H1 (cell line): ENCODE data around the gene PHOX2A. TPM values are rescaled to one million over a fixed set of nuclear protein-coding genes. Genes with fewer than 3 reads are reported as not detected.

Experiments
- CTCF ChIA-PET: fragments of 300-600 bp; sonication (Branson Sonifier 250); formaldehyde crosslinking; loops from one replicate; lab custom pipeline; 2021; ENCODE audit not compliant: partially characterized antibody; lab: Charles Lee
- POLR2A ChIA-PET: fragments of 300-600 bp; sonication (Branson Sonifier 250); formaldehyde crosslinking; loops from one replicate; lab custom pipeline; 2021; ENCODE audit warnings: inconsistent platforms; ENCODE audit not compliant: partially characterized antibody; lab: Charles Lee
- DNase-seq, 2 experiments: peaks; one replicate each; pipeline versions ENCODE4 v3.0.0 to v3.0.0-alpha.2; 2010 to 2022; ENCODE audit warnings: low spot score in 2 of 2, low read depth in 1 of 2, mixed read lengths in 1 of 2
- FAIRE-seq: peaks from 2 replicates; lab custom pipeline; 2011; peaks lifted over from hg19 to GRCh38; lab: Jason Lieb, UNC
- H2AFZ ChIP-seq: 2 replicates; pipeline ENCODE4 v1.8.1; 2012; ENCODE audit warnings: low read length, inconsistent platforms
- H2AK5ac ChIP-seq: 2 replicates; pipeline ENCODE4 v1.6.1; 2013; ENCODE audit warnings: low read depth, low read length
- H2BK120ac ChIP-seq: replicated peaks from 2 replicates; pipeline ENCODE3; 2013; ENCODE audit warnings: low read depth, low read length, inconsistent platforms
- H2BK12ac ChIP-seq: 2 replicates; pipeline ENCODE4 v1.6.1; 2013; ENCODE audit warnings: low read depth, low read length
- H2BK15ac ChIP-seq: 2 replicates; pipeline ENCODE4 v1.6.1; 2013; ENCODE audit warnings: low read length
- H2BK20ac ChIP-seq: 2 replicates; pipeline ENCODE4 v1.6.1; 2013; ENCODE audit warnings: low read length
- H2BK5ac ChIP-seq: 2 replicates; pipeline ENCODE4 v1.6.1; 2013; ENCODE audit warnings: low read depth, low read length
- H3K14ac ChIP-seq: 2 replicates; pipeline ENCODE4 v1.6.1; 2013; ENCODE audit warnings: inconsistent platforms; ENCODE audit not compliant: insufficient read length
- H3K18ac ChIP-seq: 2 replicates; pipeline ENCODE4 v1.6.1; 2013; ENCODE audit warnings: low read length; ENCODE audit errors: extremely low read depth
- H3K23ac ChIP-seq: 2 replicates; pipeline ENCODE4 v1.6.1; 2013; ENCODE audit warnings: inconsistent platforms; ENCODE audit not compliant: insufficient read length
- H3K23me2 ChIP-seq: 2 replicates; pipeline ENCODE4 v1.6.1; 2013; ENCODE audit warnings: low read depth, low read length
- H3K27ac ChIP-seq: 2 replicates; pipeline ENCODE4 v1.6.1; 2011; ENCODE audit warnings: low read depth, low read length, inconsistent platforms
- H3K27me3 ChIP-seq, 4 experiments: replicated peaks in 1 of 4; 1 replicate in 1 of 4; 2 replicates in 3 of 4; pipeline versions ENCODE4 v1.6.1 to v1.8.1; 2011 to 2013; ENCODE audit warnings: low read length in 3 of 4, mild to moderate bottlenecking in 3 of 4, inconsistent platforms in 2 of 4, mixed read lengths in 2 of 4, moderate library complexity in 1 of 4; ENCODE audit not compliant: control insufficient read depth in 3 of 4, insufficient read depth in 3 of 4; ENCODE audit errors: extremely low read depth in 1 of 4
- H3K36me3 ChIP-seq, 4 experiments: 2 replicates each; pipeline versions ENCODE4 v1.6.1 to v1.8.1; 2011 to 2013; ENCODE audit warnings: mild to moderate bottlenecking in 4 of 4, low read length in 3 of 4, moderate library complexity in 2 of 4, control low read depth in 1 of 4, inconsistent platforms in 1 of 4; ENCODE audit not compliant: insufficient read depth in 4 of 4, control insufficient read depth in 2 of 4
- H3K4ac ChIP-seq: replicated peaks from 2 replicates; pipeline ENCODE3; 2013; ENCODE audit warnings: low read length, low read depth, mixed read lengths, inconsistent platforms; ENCODE audit not compliant: insufficient read length
- H3K4me1 ChIP-seq, 4 experiments: replicated peaks in 1 of 4; 1 replicate in 1 of 4; 2 replicates in 3 of 4; pipeline versions ENCODE4 v1.6.1 to v1.8.1; 2011 to 2013; ENCODE audit warnings: low read length in 3 of 4, inconsistent platforms in 2 of 4, mixed read lengths in 1 of 4; ENCODE audit not compliant: insufficient read depth in 4 of 4, control insufficient read depth in 3 of 4
- H3K4me2 ChIP-seq, 2 experiments: 2 replicates each; pipeline versions ENCODE4 v1.6.1 to v1.8.1; 2011 to 2013; ENCODE audit warnings: low read depth in 2 of 2, low read length in 2 of 2, control low read depth in 1 of 2, inconsistent platforms in 1 of 2, mild to moderate bottlenecking in 1 of 2; ENCODE audit not compliant: insufficient read depth in 1 of 2
- H3K4me3 ChIP-seq, 4 experiments: fragments of 200-600, 300-600 bp in 1 of 4; sonication (generic), shearing (Covaris generic), sonication (Bioruptor Twin) in 1 of 4; 2 replicates each; pipeline versions ENCODE4 v1.5.1 to v1.8.1; 2011 to 2016; ENCODE audit warnings: low read length in 4 of 4, low read depth in 3 of 4, control low read depth in 2 of 4, inconsistent platforms in 2 of 4, mild to moderate bottlenecking in 2 of 4, mixed read lengths in 1 of 4, moderate library complexity in 1 of 4; ENCODE audit not compliant: insufficient read depth in 2 of 4; ENCODE audit errors: extremely low read depth in 1 of 4
- H3K56ac ChIP-seq: replicated peaks from 2 replicates; pipeline ENCODE3; 2013; ENCODE audit warnings: low read depth, mild to moderate bottlenecking, mixed read lengths, low read length, inconsistent platforms; ENCODE audit not compliant: insufficient read length
- H3K79me1 ChIP-seq: 2 replicates; pipeline ENCODE4 v1.6.1; 2013; ENCODE audit warnings: low read depth, low read length, control low read depth
- H3K79me2 ChIP-seq, 2 experiments: 2 replicates each; pipeline versions ENCODE4 v1.6.1 to v1.8.1; 2012 to 2013; ENCODE audit warnings: low read length in 2 of 2, mild to moderate bottlenecking in 2 of 2, inconsistent platforms in 1 of 2; ENCODE audit not compliant: insufficient read depth in 2 of 2, control insufficient read depth in 1 of 2
- H3K9ac ChIP-seq, 4 experiments: replicated peaks in 1 of 4; 1 replicate in 1 of 4; 2 replicates in 3 of 4; pipeline versions ENCODE4 v1.6.1 to v1.8.1; 2011 to 2013; ENCODE audit warnings: low read depth in 3 of 4, low read length in 3 of 4, control low read depth in 2 of 4, mild to moderate bottlenecking in 2 of 4, moderate library complexity in 2 of 4, inconsistent platforms in 1 of 4; ENCODE audit errors: extremely low read depth in 1 of 4
- H3K9me3 ChIP-seq, 2 experiments: 2 replicates each; pipeline versions ENCODE4 v1.6.1 to v1.8.1; 2012 to 2013; ENCODE audit warnings: mild to moderate bottlenecking in 2 of 2, moderate library complexity in 2 of 2, control low read depth in 1 of 2, inconsistent platforms in 1 of 2, low read depth in 1 of 2, low read length in 1 of 2, mixed read lengths in 1 of 2; ENCODE audit not compliant: insufficient read depth in 2 of 2
- H4K20me1 ChIP-seq, 2 experiments: replicated peaks in 1 of 2; 2 replicates each; pipeline versions ENCODE3 to v1.8.1; 2011 to 2013; ENCODE audit warnings: inconsistent platforms in 2 of 2, low read length in 2 of 2, mild to moderate bottlenecking in 1 of 2; ENCODE audit not compliant: insufficient read depth in 2 of 2, control insufficient read depth in 1 of 2
- H4K5ac ChIP-seq: 2 replicates; pipeline ENCODE4 v1.6.1; 2013; ENCODE audit warnings: low read length, low read depth, mixed read lengths, inconsistent platforms; ENCODE audit not compliant: insufficient read length
- H4K8ac ChIP-seq: 2 replicates; pipeline ENCODE4 v1.8.0; 2013; ENCODE audit warnings: mild to moderate bottlenecking, moderate library complexity, low read length, inconsistent platforms; ENCODE audit not compliant: insufficient read depth; ENCODE audit errors: extremely low read depth
- H4K91ac ChIP-seq: replicated peaks from 2 replicates; pipeline ENCODE3; 2013; ENCODE audit warnings: low read length, mixed read lengths, inconsistent platforms; ENCODE audit not compliant: insufficient read length
- ASH2L ChIP-seq: fragments of 200-600, 300-600 bp; sonication (generic); IDR thresholded peaks from one replicate; pipeline ENCODE4 v1.7.1; 2017; ENCODE audit warnings: low read length
- EZH2 ChIP-seq: fragments of 200-600 bp; sonication (generic); IDR thresholded peaks from 2 replicates; pipeline ENCODE4 v1.7.1; 2012; ENCODE audit warnings: low read depth, mild to moderate bottlenecking, moderate library complexity, low read length, inconsistent platforms; ENCODE audit not compliant: severe bottlenecking
- HDAC2 ChIP-seq, 2 experiments: fragments of 300-600 bp in 1 of 2; sonication (generic) in 1 of 2; IDR thresholded peaks; 2 replicates each; pipeline ENCODE4 v1.6.1; 2011 to 2012; ENCODE audit warnings: low read depth in 2 of 2, low read length in 2 of 2, mild to moderate bottlenecking in 2 of 2, moderate library complexity in 2 of 2, borderline replicate concordance in 1 of 2, inconsistent platforms in 1 of 2
- JUN ChIP-seq: IDR thresholded peaks from 2 replicates; pipeline ENCODE4 v1.6.1; 2011; ENCODE audit warnings: low read depth, mild to moderate bottlenecking, improper control_type of control experiment, low read length
- KDM1A ChIP-seq: fragments of 200-600, 300-600 bp; sonication (generic); IDR thresholded peaks from 2 replicates; pipeline ENCODE4 v1.7.1; 2016; ENCODE audit warnings: mild to moderate bottlenecking, low read length, borderline replicate concordance
- KDM5A ChIP-seq: fragments of 200-600 bp; IDR thresholded peaks from 2 replicates; pipeline ENCODE4 v1.7.1; 2012; ENCODE audit warnings: mild to moderate bottlenecking, low read length, inconsistent platforms, mixed read lengths
- SAP30 ChIP-seq: fragments of 300-600 bp; sonication (generic); IDR thresholded peaks from 2 replicates; pipeline ENCODE4 v1.7.1; 2012; ENCODE audit warnings: low read length, moderate library complexity, mild to moderate bottlenecking, inconsistent platforms; ENCODE audit not compliant: insufficient read depth, insufficient replicate concordance
- WGBS, 2 experiments: shearing (Covaris generic) in 1 of 2; methylation state at CpG; one replicate each; pipeline versions ENCODE4 v1.1.6 to v1.1.7; 2013 to 2015; ENCODE audit warnings: low lambda C conversion rate in 2 of 2, mixed read lengths in 2 of 2, inconsistent platforms in 1 of 2, low coverage in 1 of 2, missing lambda C conversion rate in 1 of 2; ENCODE audit not compliant: insufficient replicate concordance in 2 of 2, insufficient coverage in 1 of 2, insufficient read length in 1 of 2; ENCODE audit errors: extremely low coverage in 1 of 2, missing lambda C conversion rate in 1 of 2; 5-methylcytosine and 5-hydroxymethylcytosine counted together
- polyA plus RNA-seq, 7 experiments: library from polyadenylated mRNA; depleted of rRNA in 3 of 7; stranded (reverse) in 5 of 7; unstranded in 2 of 7; fragments of >200 nt in 5 of 7; fragments of 200-250 nt in 2 of 7; gene quantifications; 1 replicate in 5 of 7; 2 replicates in 1 of 7; 4 replicates in 1 of 7; pipeline versions ENCODE4 v1.2.1 to v1.2.3, GENCODE V29; 2011 to 2013; ENCODE audit warnings: missing spikeins in 2 of 7, mixed read lengths in 2 of 7
- total RNA-seq: library from RNA; stranded (reverse); fragmentation: NEBNext Ultra II Directional; extraction: Animal tissue kit (Norgen Biotek cat#: 25700); gene quantifications from 2 replicates; pipeline ENCODE4 v1.2.1, GENCODE V29; 2021
- TF ChIP-seq, protein P1 (sequence below), 3 experiments: IDR thresholded peaks; 1 replicate in 2 of 3; 2 replicates in 1 of 3; pipeline versions ENCODE4 v1.5.1 to v1.6.1; 2011; ENCODE audit warnings: low read length in 3 of 3, mild to moderate bottlenecking in 3 of 3, inconsistent platforms in 2 of 3, low read depth in 1 of 3, moderate library complexity in 1 of 3; ENCODE audit not compliant: insufficient read depth in 1 of 3; ENCODE audit errors: control extremely low read depth in 1 of 3

Gene PHOX2A
- total and polyA plus RNA-seq, 2 of the 8 experiments (the other 6 are each of a cell fraction or from before 2014, with no cell fraction given): 0.67 TPM; not detected in 1

GRCh38 chr11:72242141-72242540, 1.8 kb downstream of the PHOX2A start:
- H4K8ac ChIP-seq: no peak overlapping the region

More at GRCh38 chr11:72242141-72242540, 1.8 kb downstream of the PHOX2A start:
- Histone ChIP-seq H4K5ac (no peak overlapping the region), H3K79me2 (no peaks in the 10 kb centered on the region), H2AFZ (no peak overlapping the region), H3K9ac (no peak overlapping the region), H4K91ac (no peak overlapping the region), H4K20me1 (peaks cover 6 to 11% of the 10 kb centered on the region in 2 experiments), H3K4me1 (peaks cover 5 to 40% (median 24%) of the 10 kb centered on the region in 4 experiments), H2BK12ac (no peak overlapping the region), H3K9me3 (no peaks in the 10 kb centered on the region; a peak in 1 of 4 replicates), H3K27ac (no peak overlapping the region), H3K4me3 (no peak overlapping the region), H2BK120ac (no peak overlapping the region), H3K27me3 (peaks cover 70 to 86% (median 83%) of the 10 kb centered on the region in 4 experiments), H3K14ac (no peak overlapping the region), H3K36me3 (peaks cover 2 to 8% (median 4%) of the 10 kb centered on the region in 4 experiments; a peak in 3 of 8 replicates), H3K4ac (no peak overlapping the region), H3K56ac (no peak overlapping the region), H3K18ac (no peak overlapping the region), H2BK20ac (no peak overlapping the region), H3K23me2 (peaks cover 20% of the 10 kb centered on the region; the same call in 1 of the 2 replicates), H2BK15ac (no peak overlapping the region), H2BK5ac (no peak overlapping the region), H2AK5ac (no peak overlapping the region), H3K4me2 (no peak overlapping the region; a peak in 1 of 4 replicates), H3K23ac (no peak overlapping the region), H3K79me1 (no peaks in the 10 kb centered on the region)
- TF ChIP-seq, protein P1, sequence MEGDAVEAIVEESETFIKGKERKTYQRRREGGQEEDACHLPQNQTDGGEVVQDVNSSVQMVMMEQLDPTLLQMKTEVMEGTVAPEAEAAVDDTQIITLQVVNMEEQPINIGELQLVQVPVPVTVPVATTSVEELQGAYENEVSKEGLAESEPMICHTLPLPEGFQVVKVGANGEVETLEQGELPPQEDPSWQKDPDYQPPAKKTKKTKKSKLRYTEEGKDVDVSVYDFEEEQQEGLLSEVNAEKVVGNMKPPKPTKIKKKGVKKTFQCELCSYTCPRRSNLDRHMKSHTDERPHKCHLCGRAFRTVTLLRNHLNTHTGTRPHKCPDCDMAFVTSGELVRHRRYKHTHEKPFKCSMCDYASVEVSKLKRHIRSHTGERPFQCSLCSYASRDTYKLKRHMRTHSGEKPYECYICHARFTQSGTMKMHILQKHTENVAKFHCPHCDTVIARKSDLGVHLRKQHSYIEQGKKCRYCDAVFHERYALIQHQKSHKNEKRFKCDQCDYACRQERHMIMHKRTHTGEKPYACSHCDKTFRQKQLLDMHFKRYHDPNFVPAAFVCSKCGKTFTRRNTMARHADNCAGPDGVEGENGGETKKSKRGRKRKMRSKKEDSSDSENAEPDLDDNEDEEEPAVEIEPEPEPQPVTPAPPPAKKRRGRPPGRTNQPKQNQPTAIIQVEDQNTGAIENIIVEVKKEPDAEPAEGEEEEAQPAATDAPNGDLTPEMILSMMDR (IDR thresholded peaks at IDR 0.05; ENCODE audit: control extremely low read depth in 1 of 3, insufficient read depth in 1 of 3, low read depth in 1 of 3, low read length in 3 of 3): no peak
- no peak for TF ChIP-seq SAP30
- TF ChIP-seq KDM1A: no peak
- TF ChIP-seq KDM5A: no peak
- TF ChIP-seq JUN: no peak
- no peak for TF ChIP-seq EZH2
- no peak for TF ChIP-seq ASH2L
- TF ChIP-seq HDAC2 (IDR thresholded peaks at IDR 0.05; ENCODE audit: borderline replicate concordance in 1 of 2, low read depth in 2 of 2, low read length in 2 of 2): no peak
- POLR2A ChIA-PET: no interaction called here
- FAIRE-seq: no peak
- WGBS, 2 experiments: 93% methylated on average over 2 of the region's 2 CpGs; no CpG with 5 or more reads in 1 of the 2 experiments
- no peak for DNase-seq
- CTCF ChIA-PET: interaction anchor here (0.6 to 10.0 kb wide), 4 partner anchors 37 to 189 kb away, joined by 3 to 101 read pairs (median 3); partner anchors contain the start of gene CLPB
